ENCODE data around the gene PNMA6E. TPM values are rescaled to one million over a fixed set of nuclear protein-coding genes. Genes with fewer than 3 reads are reported as not detected.

PNMA6E gene
- total and polyA plus RNA-seq, 2 of the 13 experiments (the other 11 are each of a cell fraction or from before 2014, with no cell fraction given), result not detected

DNA sequence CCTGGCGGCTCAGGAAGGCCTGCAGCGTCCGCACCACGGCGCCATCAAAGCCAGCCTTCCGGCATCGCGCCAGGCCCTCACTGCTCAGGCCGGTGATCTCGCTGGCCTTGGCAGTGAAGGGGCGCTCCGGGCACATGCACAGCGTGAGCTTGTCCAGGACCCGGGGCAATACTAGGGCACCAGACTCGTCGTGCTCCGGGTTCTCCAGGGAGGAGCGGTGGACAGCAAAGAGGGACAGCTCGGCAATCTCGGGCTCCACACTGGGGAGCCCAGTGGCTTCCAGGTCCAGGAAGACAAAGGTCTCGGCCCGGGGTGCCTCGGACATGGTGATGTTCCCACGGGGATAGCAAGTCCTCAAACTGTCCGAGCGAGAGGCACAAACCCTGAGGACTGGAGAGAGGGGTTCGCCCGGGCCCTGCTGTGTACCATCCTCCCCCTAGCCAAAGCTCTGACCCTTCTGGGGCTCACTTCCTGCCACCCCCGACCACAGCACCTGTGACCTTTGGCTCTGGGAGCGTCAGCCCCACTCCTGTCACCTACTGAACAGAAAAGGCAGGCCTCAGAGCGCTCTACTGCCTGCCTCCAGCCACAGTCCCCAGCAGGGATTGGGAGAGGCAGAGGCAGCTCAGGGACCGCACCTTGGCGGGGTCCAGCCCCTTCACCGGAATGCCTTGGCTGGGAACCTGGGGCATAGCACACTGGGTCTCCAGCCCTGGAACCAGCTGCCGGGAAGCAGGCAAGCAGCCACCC lies 44.1 kb upstream of the PNMA6E start:
- Histone ChIP-seq H3K9me3 (ENCODE audit: low read length) (no peaks in the 10 kb centered on the region), H3K4me2 (ENCODE audit: low read depth, low read length) (no peak overlapping the region), H3K9ac (ENCODE audit: insufficient read depth, low read depth, low read length) (no peak overlapping the region), H3K36me3 (replicated peaks in 1 of 2; ENCODE audit: control insufficient read depth in 1 of 2, insufficient read depth in 2 of 2, low read length in 2 of 2) (no peaks in the 10 kb centered on the region), H2AFZ (ENCODE audit: low read length) (no peak overlapping the region), H3K4me3 (replicated peaks in 1 of 3; ENCODE audit: insufficient read depth in 1 of 3, low read depth in 2 of 3, low read length in 3 of 3) (no peak overlapping the region), H3K79me2 (ENCODE audit: insufficient read depth, low read length) (no peaks in the 10 kb centered on the region), H3K27ac (ENCODE audit: extremely low read length, insufficient read depth, low read length) (no peak overlapping the region), H3K4me1 (ENCODE audit: insufficient read depth, low read length) (no peaks in the 10 kb centered on the region), H4K20me1 (ENCODE audit: insufficient read depth, low read length) (no peaks in the 10 kb centered on the region), H3K27me3 (ENCODE audit: control insufficient read depth in 1 of 2, insufficient read depth in 2 of 2, low read length in 2 of 2) (no peaks in the 10 kb centered on the region; a peak in 1 of 5 replicates)
- in situ Hi-C loops (cut with HindIII; ENCODE audit: extremely low pct_ligation_motif_present, low pct_unique_long_range_greater_than_20kb) (no loop called here), intact Hi-C loops (cut with micrococcal nuclease; ENCODE audit: unreplicated experiment) (no loop called here)
- ATAC-seq, result no peak
- ChIA-PET POLR2A (no interaction called here), CTCF (ENCODE audit: low intra/inter-chr PET ratio, low total read pairs) (no interaction called here)
- no peak for DNase-seq (ENCODE audit: low spot score)
- no peak for TF ChIP-seq TOPORS (CRISPR knock-in tag; IDR thresholded peaks at IDR 0.05)
- BruUV-seq (replicated peaks), result no TSS peak
- WGBS (ENCODE audit: low lambda C conversion rate), result 20% methylated on average over 1 of the region's 35 CpGs
- no peak for FAIRE-seq

DNA sequence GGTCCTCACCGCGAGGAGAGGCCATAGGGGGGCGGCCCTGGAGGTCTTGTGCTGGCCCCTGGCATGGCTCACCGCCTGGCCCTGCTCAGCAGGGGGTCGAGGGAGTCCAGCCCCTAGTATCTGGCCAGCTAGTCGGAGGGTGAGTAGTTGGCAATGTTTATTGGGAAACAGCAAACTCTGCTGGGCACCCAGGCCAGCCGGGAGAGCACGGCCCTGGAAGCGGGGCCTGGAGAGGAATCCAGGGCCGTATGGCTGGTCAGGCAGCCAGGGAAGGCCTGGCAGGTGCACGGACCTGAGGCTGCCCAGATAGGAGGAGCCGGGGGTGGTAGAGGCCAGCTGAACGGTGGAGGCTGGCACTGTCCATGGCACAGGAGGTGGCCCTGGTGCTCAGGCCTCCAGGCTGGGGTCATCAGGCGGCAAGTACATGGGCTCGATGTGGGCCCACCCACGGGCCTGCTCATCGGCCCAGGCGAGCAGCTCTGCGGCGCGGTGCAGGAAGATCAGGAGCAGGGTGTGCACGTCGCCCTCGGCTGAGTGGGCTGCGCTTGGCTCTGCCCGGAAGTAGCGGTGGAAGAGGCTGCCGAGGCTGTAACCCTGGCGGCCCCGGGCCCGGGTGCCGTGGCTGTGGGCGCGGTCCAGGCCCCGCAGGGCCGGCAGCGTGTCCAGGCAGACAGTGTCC lies 43.3 kb upstream of the PNMA6E start:
- TF ChIP-seq ZNF790 (CRISPR knock-in tag; IDR thresholded peaks at IDR 0.05; ENCODE audit: borderline replicate concordance) (no peak), ZNF547 (CRISPR knock-in tag; IDR thresholded peaks at IDR 0.05) (no peak), ZNF460 (CRISPR knock-in tag; IDR thresholded peaks at IDR 0.05; ENCODE audit: borderline replicate concordance) (no peak)

More for the DNA sequence above, 43.3 kb upstream of the PNMA6E start:
- H3K9ac ChIP-seq (ENCODE audit: insufficient read depth, low read depth, low read length), result no peak overlapping the region
- no TSS peak for BruUV-seq (replicated peaks)
- no peaks in the 10 kb centered on the region for H3K79me2 ChIP-seq (ENCODE audit: insufficient read depth, low read length)
- H3K4me1 ChIP-seq (ENCODE audit: insufficient read depth, low read length), result no peaks in the 10 kb centered on the region
- POLR2A ChIA-PET, result no interaction called here
- no peak overlapping the region for H2AFZ ChIP-seq (ENCODE audit: low read length)
- no CpG with 5 or more reads among the region's 37 CpGs for WGBS (ENCODE audit: low lambda C conversion rate)
- intact Hi-C loops (cut with micrococcal nuclease; ENCODE audit: unreplicated experiment) (no loop called here), in situ Hi-C loops (cut with HindIII; ENCODE audit: extremely low pct_ligation_motif_present, low pct_unique_long_range_greater_than_20kb) (no loop called here)
- no peaks in the 10 kb centered on the region; a peak in 1 of 5 replicates for H3K27me3 ChIP-seq (ENCODE audit: control insufficient read depth in 1 of 2, insufficient read depth in 2 of 2, low read length in 2 of 2)
- FAIRE-seq (no peak), ATAC-seq (no peak), DNase-seq (ENCODE audit: low spot score) (no peak)
- no peak overlapping the region for H3K4me2 ChIP-seq (ENCODE audit: low read depth, low read length)
- CTCF ChIA-PET (ENCODE audit: low intra/inter-chr PET ratio, low total read pairs), result no interaction called here
- H4K20me1 ChIP-seq (ENCODE audit: insufficient read depth, low read length), result no peaks in the 10 kb centered on the region
- no peaks in the 10 kb centered on the region for H3K36me3 ChIP-seq (replicated peaks in 1 of 2; ENCODE audit: control insufficient read depth in 1 of 2, insufficient read depth in 2 of 2, low read length in 2 of 2)
- no peak overlapping the region for H3K4me3 ChIP-seq (replicated peaks in 1 of 3; ENCODE audit: insufficient read depth in 1 of 3, low read depth in 2 of 3, low read length in 3 of 3)
- H3K27ac ChIP-seq (ENCODE audit: extremely low read length, insufficient read depth, low read length), result no peak overlapping the region
- H3K9me3 ChIP-seq (ENCODE audit: low read length), result no peaks in the 10 kb centered on the region

Measured in HepG2 (cell line).